Measurements from ENCODE around the gene PSMD9. TPM values are rescaled to one million over a fixed set of nuclear protein-coding genes. Genes with fewer than 3 reads are reported as not detected.

Gene PSMD9
- total RNA-seq, 1 experiment from 2014 or later = 86.4 TPM

- Histone ChIP-seq H3K4me3 (ENCODE audit: low read depth, low read length, poor library complexity, severe bottlenecking) (no peak overlapping the region), H3K27ac (ENCODE audit: low read depth, low read length, poor library complexity, severe bottlenecking) (no peak overlapping the region), H3K4me1 (ENCODE audit: insufficient read depth, low read length, poor library complexity, severe bottlenecking) (no peaks in the 10 kb centered on the region), H3K36me3 (ENCODE audit: insufficient read depth, low read length, poor library complexity, severe bottlenecking) (no peaks in the 10 kb centered on the region), H3K27me3 (replicated peaks; ENCODE audit: insufficient read depth, low read depth, low read length, poor library complexity) (no peaks in the 10 kb centered on the region), H3K9me3 (ENCODE audit: low read depth, low read length, poor library complexity, severe bottlenecking) (peaks cover 8% of the 10 kb centered on the region)
- intact Hi-C loops (cut with micrococcal nuclease; ENCODE audit: unreplicated experiment) = no loop called here
- ChIA-PET CTCF (no interaction called here), POLR2A (ENCODE audit: low non-redundant PET) (no interaction called here)
- no peak for DNase-seq (ENCODE audit: low spot score)
- no peak for TF ChIP-seq CTCF (conservative IDR thresholded peaks at IDR 0.05; ENCODE audit: low read depth, low read length)
- TF ChIP-seq EZH2 (IDR thresholded peaks at IDR 0.05; ENCODE audit: borderline replicate concordance, low read depth, low read length, poor library complexity, severe bottlenecking) = no peak
- no TSS peak for BruUV-seq (replicated peaks)
Measured at GRCh38 chr12:121949648-121950397, 61.2 kb downstream of the PSMD9 start.

- no peak for DNase-seq (ENCODE audit: low spot score)
- TF ChIP-seq EZH2 (IDR thresholded peaks at IDR 0.05; ENCODE audit: borderline replicate concordance, low read depth, low read length, poor library complexity, severe bottlenecking) (no peak), CTCF (conservative IDR thresholded peaks at IDR 0.05; ENCODE audit: low read depth, low read length) (no peak)
- ChIA-PET CTCF (no interaction called here), POLR2A (ENCODE audit: low non-redundant PET) (no interaction called here)
- no TSS peak for BruUV-seq (replicated peaks)
- H3K36me3 ChIP-seq (ENCODE audit: insufficient read depth, low read length, poor library complexity, severe bottlenecking) = no peaks in the 10 kb centered on the region
- no peaks in the 10 kb centered on the region for H3K4me1 ChIP-seq (ENCODE audit: insufficient read depth, low read length, poor library complexity, severe bottlenecking)
- no peaks in the 10 kb centered on the region for H3K9me3 ChIP-seq (ENCODE audit: low read depth, low read length, poor library complexity, severe bottlenecking)
- intact Hi-C loops (cut with micrococcal nuclease; ENCODE audit: unreplicated experiment) = no loop called here
- H3K4me3 ChIP-seq (ENCODE audit: low read depth, low read length, poor library complexity, severe bottlenecking) = no peak overlapping the region
- no peak overlapping the region for H3K27ac ChIP-seq (ENCODE audit: low read depth, low read length, poor library complexity, severe bottlenecking)
- H3K27me3 ChIP-seq (replicated peaks; ENCODE audit: insufficient read depth, low read depth, low read length, poor library complexity) = no peaks in the 10 kb centered on the region
Measured at GRCh38 chr12:121953117-121953692, 64.6 kb downstream of the PSMD9 start.

GRCh38 chr12:121953695-121954094, 65.1 kb downstream of the PSMD9 start:
- intact Hi-C loops (cut with micrococcal nuclease; ENCODE audit: unreplicated experiment) = no loop called here
- H3K4me1 ChIP-seq (ENCODE audit: insufficient read depth, low read length, poor library complexity, severe bottlenecking) = peaks cover 3% of the 10 kb centered on the region
- H3K4me3 ChIP-seq (ENCODE audit: low read depth, low read length, poor library complexity, severe bottlenecking) = no peak overlapping the region
- no peaks in the 10 kb centered on the region for H3K36me3 ChIP-seq (ENCODE audit: insufficient read depth, low read length, poor library complexity, severe bottlenecking)
- no peak for DNase-seq (ENCODE audit: low spot score)
- POLR2A ChIA-PET (ENCODE audit: low non-redundant PET) = no interaction called here
- H3K27ac ChIP-seq (ENCODE audit: low read depth, low read length, poor library complexity, severe bottlenecking) = no peak overlapping the region
- no peaks in the 10 kb centered on the region for H3K27me3 ChIP-seq (replicated peaks; ENCODE audit: insufficient read depth, low read depth, low read length, poor library complexity)
- no peak for TF ChIP-seq CTCF (conservative IDR thresholded peaks at IDR 0.05; ENCODE audit: low read depth, low read length)
- no peak for TF ChIP-seq EZH2 (IDR thresholded peaks at IDR 0.05; ENCODE audit: borderline replicate concordance, low read depth, low read length, poor library complexity, severe bottlenecking)
- no peaks in the 10 kb centered on the region for H3K9me3 ChIP-seq (ENCODE audit: low read depth, low read length, poor library complexity, severe bottlenecking)
- CTCF ChIA-PET = interaction anchor here (0.6 kb wide), 1 partner anchor 26 kb away, joined by 5 read pairs; no protein-coding TSS in a partner anchor
- no TSS peak for BruUV-seq (replicated peaks)
